Diencephalon (tissue), 1 donor: ENCODE measurements around the gene HOXD13. TPM values are rescaled to one million over a fixed set of nuclear protein-coding genes. Genes with fewer than 3 reads are reported as not detected.

ENCODE experiments used
- total RNA-seq: library from RNA; depleted of rRNA; stranded (reverse); fragments of >200 nt; gene quantifications from one replicate; pipeline ENCODE4 v1.2.3, GENCODE V29; 2014

Gene HOXD13
- total RNA-seq = not detected

GRCh38 chr2:176092270-176093144 lies at the start of gene HOXD13:
HOXD13 (plus strand) TSS chr2:176092721; CDS start chr2:176092891, 170 bp downstream.

GRCh38 chr2:176083796-176084261 lies 8.7 kb upstream of the HOXD13 start, which contains the start of gene EVX2:
EVX2 (minus strand) TSS chr2:176083962; CDS start chr2:176083776, 186 bp downstream.

GRCh38 chr2:176099728-176100546 lies 7.4 kb downstream of the HOXD13 start, which contains the start of gene HOXD12:
HOXD12 (plus strand) TSS chr2:176099795; CDS start chr2:176099802, 7 bp downstream.

GRCh38 chr2:176106581-176107539 lies 14.3 kb downstream of the HOXD13 start, which contains the start of gene HOXD11:
HOXD11 (plus strand) TSS chr2:176107280; CDS start chr2:176107356, 76 bp downstream.

GRCh38 chr2:176115883-176116813 lies 23.6 kb downstream of the HOXD13 start, which contains the start of gene HOXD10:
HOXD10 (plus strand) TSS chr2:176116778; CDS start chr2:176116834, 56 bp downstream.

GRCh38 chr2:176122683-176123410 lies 30.3 kb downstream of the HOXD13 start, which contains the start of gene HOXD9:
HOXD9 (plus strand) TSS chr2:176122719; CDS start chr2:176122769, 50 bp downstream.

GRCh38 chr2:176128982-176129796 lies 36.7 kb downstream of the HOXD13 start, which contains the start of gene HOXD8:
HOXD8 (plus strand) TSS chr2:176129705; CDS start chr2:176130367, 662 bp downstream.

Other genes with a start within 250 kb of the HOXD13 start
- 76.8 TPM for gene LNPK, start 90.5 kb upstream of the HOXD13 start, total RNA-seq
- not detected for gene EVX2, start 8.8 kb upstream of the HOXD13 start, total RNA-seq
- not detected for gene HOXD12, start 7.1 kb downstream of the HOXD13 start, total RNA-seq
- gene HOXD11, start 14.6 kb downstream of the HOXD13 start, total RNA-seq = not detected
- gene HOXD10, start 24.1 kb downstream of the HOXD13 start, total RNA-seq = not detected
- not detected for gene HOXD9, start 30.0 kb downstream of the HOXD13 start, total RNA-seq
- gene HOXD8, start 37.0 kb downstream of the HOXD13 start, total RNA-seq = not detected
- gene HOXD4, start 58.8 kb downstream of the HOXD13 start, total RNA-seq = not detected
- gene HOXD3, start 64.6 kb downstream of the HOXD13 start, total RNA-seq = not detected
- not detected for gene HOXD1, start 95.9 kb downstream of the HOXD13 start, total RNA-seq
- gene MTX2, start 176.7 kb downstream of the HOXD13 start, total RNA-seq = 55.6 TPM